ENCODE results near the gene MSRB1.

DNA sequence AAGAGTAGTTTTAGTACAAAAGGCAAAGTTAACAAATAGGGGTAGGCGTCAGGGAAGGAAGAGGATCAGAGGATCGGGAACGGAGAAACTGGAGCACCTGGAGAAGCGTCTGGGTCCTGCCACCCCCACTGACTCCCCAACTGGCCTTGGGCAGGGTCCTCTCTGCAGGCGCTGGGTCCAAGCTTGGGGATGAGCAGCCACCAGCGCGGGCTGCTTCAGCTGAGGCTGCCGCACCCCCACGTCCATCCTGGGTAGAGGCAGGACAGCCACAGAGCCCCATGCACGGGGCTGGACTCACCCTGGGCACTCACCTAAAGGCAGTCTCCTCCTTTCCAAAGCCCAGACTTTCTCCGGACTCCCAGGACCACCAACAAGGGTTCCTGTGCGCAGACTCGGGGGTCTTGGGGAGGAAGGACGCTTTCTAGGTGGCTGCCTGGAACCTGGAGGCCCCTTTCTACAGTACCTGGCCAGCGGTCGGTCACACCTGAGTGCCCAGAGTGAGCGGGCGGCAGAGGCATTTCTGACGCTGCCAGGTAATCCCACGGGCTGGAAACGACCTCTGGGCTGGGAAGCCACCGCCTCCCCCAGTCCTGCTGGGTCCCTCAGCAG, 25.8 kb downstream of the MSRB1 start:
- TF ChIP-seq POLR2A (IDR thresholded peaks at IDR 0.05): no peak
- TF ChIP-seq, protein P1, sequence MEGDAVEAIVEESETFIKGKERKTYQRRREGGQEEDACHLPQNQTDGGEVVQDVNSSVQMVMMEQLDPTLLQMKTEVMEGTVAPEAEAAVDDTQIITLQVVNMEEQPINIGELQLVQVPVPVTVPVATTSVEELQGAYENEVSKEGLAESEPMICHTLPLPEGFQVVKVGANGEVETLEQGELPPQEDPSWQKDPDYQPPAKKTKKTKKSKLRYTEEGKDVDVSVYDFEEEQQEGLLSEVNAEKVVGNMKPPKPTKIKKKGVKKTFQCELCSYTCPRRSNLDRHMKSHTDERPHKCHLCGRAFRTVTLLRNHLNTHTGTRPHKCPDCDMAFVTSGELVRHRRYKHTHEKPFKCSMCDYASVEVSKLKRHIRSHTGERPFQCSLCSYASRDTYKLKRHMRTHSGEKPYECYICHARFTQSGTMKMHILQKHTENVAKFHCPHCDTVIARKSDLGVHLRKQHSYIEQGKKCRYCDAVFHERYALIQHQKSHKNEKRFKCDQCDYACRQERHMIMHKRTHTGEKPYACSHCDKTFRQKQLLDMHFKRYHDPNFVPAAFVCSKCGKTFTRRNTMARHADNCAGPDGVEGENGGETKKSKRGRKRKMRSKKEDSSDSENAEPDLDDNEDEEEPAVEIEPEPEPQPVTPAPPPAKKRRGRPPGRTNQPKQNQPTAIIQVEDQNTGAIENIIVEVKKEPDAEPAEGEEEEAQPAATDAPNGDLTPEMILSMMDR (IDR thresholded peaks at IDR 0.05): no peak
- TF ChIP-seq EP300 (IDR thresholded peaks at IDR 0.05; ENCODE audit: low read depth): no peak
